SK-N-SH treated with all-trans-retinoic acid at 6 μM for 48 hours (cell line): ENCODE data around the gene ZFAND3.

ENCODE experiments used
- ATAC-seq: fragments of 200-7000 bp; cut with Tn5 transposase; 3 replicates; pipeline ENCODE4 v1.9.1; 2020; ENCODE audit warnings: mild to moderate bottlenecking, moderate library complexity
- BACH2 ChIP-seq: fragments of 250-450 bp; sonication (Bioruptor Pico); IDR thresholded peaks from 2 replicates; pipeline ENCODE4 v1.9.0; 2021; ENCODE audit warnings: mild to moderate bottlenecking, borderline replicate concordance
- CREB5 ChIP-seq: fragments of 250-450 bp; sonication (Bioruptor Pico); IDR thresholded peaks from 2 replicates; pipeline ENCODE4 v1.5.1; 2020; ENCODE audit warnings: low read depth, mild to moderate bottlenecking, moderate library complexity
- CSDC2 ChIP-seq: fragments of 250-450 bp; sonication (Bioruptor Pico); IDR thresholded peaks from 2 replicates; pipeline ENCODE4 v1.5.0; 2020; ENCODE audit warnings: mild to moderate bottlenecking, moderate library complexity
- CSRNP3 ChIP-seq: fragments of 250-450 bp; sonication (Bioruptor Pico); IDR thresholded peaks from 2 replicates; pipeline ENCODE4 v1.5.1; 2021; ENCODE audit warnings: mild to moderate bottlenecking, moderate library complexity
- ESRRG ChIP-seq: fragments of 250-450 bp; sonication (Bioruptor Pico); IDR thresholded peaks from 2 replicates; pipeline ENCODE4 v1.6.1; 2021; ENCODE audit warnings: mild to moderate bottlenecking
- GLIS3 ChIP-seq: fragments of 250-450 bp; sonication (Bioruptor Pico); IDR thresholded peaks from 2 replicates; pipeline ENCODE4 v1.5.0; 2020; ENCODE audit warnings: mild to moderate bottlenecking, moderate library complexity
- ISL1 ChIP-seq: fragments of 250-450 bp; sonication (Bioruptor Pico); IDR thresholded peaks from 2 replicates; pipeline ENCODE4 v2.1.2; 2022; ENCODE audit warnings: mild to moderate bottlenecking, moderate library complexity
- OSR1 ChIP-seq: fragments of 250-450 bp; sonication (Bioruptor Pico); IDR thresholded peaks from 2 replicates; pipeline ENCODE4 v1.8.0; 2022; ENCODE audit warnings: moderate library complexity, mild to moderate bottlenecking, inconsistent platforms
- PATZ1 ChIP-seq: fragments of 250-450 bp; sonication (Bioruptor Pico); IDR thresholded peaks from 2 replicates; pipeline ENCODE4 v1.8.0; 2020; ENCODE audit warnings: mild to moderate bottlenecking, moderate library complexity, borderline replicate concordance
- POU6F1 ChIP-seq: fragments of 250-450 bp; sonication (Bioruptor Pico); IDR thresholded peaks from 2 replicates; pipeline ENCODE4 v1.8.0; 2021; ENCODE audit warnings: low read depth, mild to moderate bottlenecking, moderate library complexity, borderline replicate concordance
- PPARA ChIP-seq: fragments of 250-450 bp; sonication (Bioruptor Pico); IDR thresholded peaks from 2 replicates; pipeline ENCODE4 v1.5.0; 2020; ENCODE audit warnings: mild to moderate bottlenecking, borderline replicate concordance
- RARB ChIP-seq: fragments of 250-450 bp; sonication (Bioruptor Pico); IDR thresholded peaks from 2 replicates; pipeline ENCODE4 v1.8.0; 2021; ENCODE audit warnings: mild to moderate bottlenecking, moderate library complexity
- SNAI2 ChIP-seq: fragments of 250-450 bp; sonication (Bioruptor Pico); IDR thresholded peaks from 2 replicates; pipeline ENCODE4 v1.5.0; 2020; ENCODE audit warnings: mild to moderate bottlenecking, moderate library complexity
- TCF4 ChIP-seq: fragments of 250-450 bp; sonication (Bioruptor Pico); IDR thresholded peaks from 2 replicates; pipeline ENCODE4 v1.8.0; 2021; ENCODE audit warnings: mild to moderate bottlenecking, moderate library complexity, borderline replicate concordance
- TOX ChIP-seq: fragments of 250-450 bp; sonication (Bioruptor Pico); IDR thresholded peaks from 2 replicates; pipeline ENCODE4 v1.8.0; 2021; ENCODE audit warnings: mild to moderate bottlenecking, moderate library complexity, borderline replicate concordance
- TSHZ2 ChIP-seq: fragments of 250-450 bp; sonication (Bioruptor Pico); IDR thresholded peaks from 2 replicates; pipeline ENCODE4 v1.5.0; 2020; ENCODE audit warnings: mild to moderate bottlenecking, moderate library complexity
- ZC3H10 ChIP-seq: fragments of 250-450 bp; sonication (Bioruptor Pico); IDR thresholded peaks from 2 replicates; pipeline ENCODE4 v1.5.1; 2021; ENCODE audit warnings: mild to moderate bottlenecking, moderate library complexity
- ZFP3 ChIP-seq: fragments of 250-450 bp; sonication (Bioruptor Pico); IDR thresholded peaks from 2 replicates; pipeline ENCODE4 v1.5.0; 2020; ENCODE audit warnings: mild to moderate bottlenecking, moderate library complexity
- ZFP30 ChIP-seq: fragments of 450-650 bp; formaldehyde crosslinking; IDR thresholded peaks from 2 replicates; pipeline ENCODE4 v1.5.0; 2022; ENCODE audit warnings: mild to moderate bottlenecking, moderate library complexity
- ZNF565 ChIP-seq: fragments of 450-650 bp; formaldehyde crosslinking; conservative IDR thresholded peaks from 2 replicates; pipeline ENCODE4 v1.5.0; 2020; ENCODE audit warnings: low read depth, mild to moderate bottlenecking, moderate library complexity
- ZNF70 ChIP-seq: fragments of 450-650 bp; formaldehyde crosslinking; IDR thresholded peaks from 2 replicates; pipeline ENCODE4 v1.5.0; 2020; ENCODE audit warnings: mild to moderate bottlenecking, moderate library complexity
- ZNF8 ChIP-seq: fragments of 450-650 bp; formaldehyde crosslinking; IDR thresholded peaks from 2 replicates; pipeline ENCODE4 v1.5.0; 2020; ENCODE audit warnings: mild to moderate bottlenecking, moderate library complexity

Gene ZFAND3

GRCh38 chr6:38088010-38088409 is 268.5 kb downstream of the ZFAND3 start:
- ATAC-seq, result no peak
- TF ChIP-seq TOX (CRISPR knock-in tag) (no peak), ZFP3 (CRISPR knock-in tag) (no peak), PPARA (CRISPR knock-in tag) (no peak), ZNF565 (CRISPR knock-in tag) (no peak), ZNF8 (CRISPR knock-in tag) (peak; percentile 62; the same call in 1 of the 2 replicates), PATZ1 (CRISPR knock-in tag) (no peak), CREB5 (no peak)
- TF ChIP-seq, all 23 proteins: peak for 1

- TF ChIP-seq CREB5, result no peak
- TF ChIP-seq ZNF8 (CRISPR knock-in tag), result no peak
- no peak for TF ChIP-seq ZFP30 (CRISPR knock-in tag)
- TF ChIP-seq POU6F1 (CRISPR knock-in tag), result no peak
- no peak for TF ChIP-seq SNAI2 (CRISPR knock-in tag)
- TF ChIP-seq CSDC2 (CRISPR knock-in tag), result no peak
- no peak for TF ChIP-seq ESRRG (CRISPR knock-in tag)
- TF ChIP-seq ZFP3 (CRISPR knock-in tag), result no peak
- TF ChIP-seq CSRNP3, result no peak
- TF ChIP-seq TSHZ2 (CRISPR knock-in tag), result no peak
- TF ChIP-seq ZNF565 (CRISPR knock-in tag), result no peak
- no peak for TF ChIP-seq TCF4 (CRISPR knock-in tag)
- no peak for TF ChIP-seq ZC3H10 (CRISPR knock-in tag)
- no peak for TF ChIP-seq OSR1 (CRISPR knock-in tag)
- no peak for TF ChIP-seq GLIS3 (CRISPR knock-in tag)
- no peak for TF ChIP-seq ZNF70
- no peak for TF ChIP-seq BACH2 (CRISPR knock-in tag)
- TF ChIP-seq ISL1 (CRISPR knock-in tag), result no peak
- ATAC-seq, result no peak
Observed at GRCh38 chr6:38088829-38089228, 269.3 kb downstream of the ZFAND3 start.

- ATAC-seq, result no peak
- TF ChIP-seq PATZ1 (CRISPR knock-in tag) (no peak), ZFP3 (CRISPR knock-in tag) (no peak), RARB (CRISPR knock-in tag) (no peak), BACH2 (CRISPR knock-in tag) (no peak)
Observed at GRCh38 chr6:38091613-38092012, 272.1 kb downstream of the ZFAND3 start.
